ENCODE results near the gene NFAT5.
"Not testable (repeated sequence)": the region's sequence is repeated elsewhere in the genome, so short reads cannot be mapped to it uniquely, and the experiment has no call there.

NFAT5 gene

DNA sequence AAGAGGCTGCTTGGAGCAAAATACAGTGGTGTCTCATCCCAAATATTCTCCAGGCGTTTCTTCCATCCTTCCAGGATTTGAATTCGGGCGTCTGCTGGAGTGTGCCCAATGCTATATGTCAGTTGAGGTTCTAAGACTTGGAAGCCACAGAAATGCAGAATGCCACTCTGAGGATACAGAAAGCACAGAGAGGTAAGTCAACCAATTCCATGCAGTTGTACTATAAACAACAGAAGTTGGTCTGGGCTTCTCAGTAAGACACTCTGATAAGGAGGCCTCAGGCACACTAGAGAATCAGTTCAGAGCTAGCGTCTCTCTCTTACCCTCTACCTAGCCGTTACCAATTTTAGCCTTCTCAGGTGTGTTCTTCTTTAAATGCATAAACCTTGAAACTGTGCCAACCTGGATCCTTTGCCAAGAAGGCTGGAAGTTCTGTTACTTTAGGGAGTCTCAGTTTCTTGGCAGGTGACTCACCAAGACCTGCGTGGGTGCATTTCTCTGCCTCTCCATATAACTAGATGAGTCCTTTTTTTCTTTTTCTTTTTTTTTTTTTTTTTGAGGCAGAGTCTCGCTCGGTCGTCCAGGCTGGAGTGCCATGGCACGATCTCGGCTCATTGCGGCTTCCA is 145.5 kb downstream of the NFAT5 start:
- DNase-seq = no peak

GRCh38 chr16:69712277-69712676 is 146.5 kb downstream of the NFAT5 start:
- DNase-seq = no peak

DNA sequence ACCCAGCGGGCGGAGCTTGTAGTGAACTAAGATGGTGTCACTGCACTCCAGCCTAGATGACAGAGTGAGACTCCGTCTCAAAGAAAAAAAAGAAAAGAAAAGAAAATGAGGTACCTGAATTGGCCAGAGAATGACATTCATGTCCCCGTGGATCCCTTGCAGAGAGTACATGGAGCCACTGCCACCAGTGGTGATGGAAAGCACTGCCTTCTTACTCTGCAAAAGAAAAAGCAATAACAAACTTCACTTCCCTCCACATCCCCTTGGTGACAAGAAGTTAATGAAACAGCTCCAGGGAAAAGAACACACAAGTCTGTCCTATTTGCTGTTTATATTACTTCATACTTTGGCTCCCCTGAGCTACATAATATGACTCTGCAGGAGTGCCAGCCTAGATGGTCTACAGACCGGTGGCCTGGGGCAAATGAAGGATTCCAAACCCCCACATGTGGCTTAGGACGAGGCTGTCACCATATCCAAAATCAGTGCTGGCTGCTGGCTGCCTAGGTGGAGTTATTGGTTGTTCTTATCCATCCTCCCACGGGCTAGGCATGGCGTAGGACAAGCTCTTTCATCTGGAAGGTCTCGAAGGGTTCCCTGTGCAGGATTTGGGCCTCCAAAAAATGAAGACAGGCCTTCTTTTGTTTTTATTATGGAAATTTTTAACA is 147.3 kb downstream of the NFAT5 start:
- no peak for DNase-seq

GRCh38 chr16:69717066-69717465 is 151.3 kb downstream of the NFAT5 start:
- no peak for DNase-seq

GRCh38 chr16:69718111-69718764 is 152.5 kb downstream of the NFAT5 start:
- no peak for DNase-seq

DNA sequence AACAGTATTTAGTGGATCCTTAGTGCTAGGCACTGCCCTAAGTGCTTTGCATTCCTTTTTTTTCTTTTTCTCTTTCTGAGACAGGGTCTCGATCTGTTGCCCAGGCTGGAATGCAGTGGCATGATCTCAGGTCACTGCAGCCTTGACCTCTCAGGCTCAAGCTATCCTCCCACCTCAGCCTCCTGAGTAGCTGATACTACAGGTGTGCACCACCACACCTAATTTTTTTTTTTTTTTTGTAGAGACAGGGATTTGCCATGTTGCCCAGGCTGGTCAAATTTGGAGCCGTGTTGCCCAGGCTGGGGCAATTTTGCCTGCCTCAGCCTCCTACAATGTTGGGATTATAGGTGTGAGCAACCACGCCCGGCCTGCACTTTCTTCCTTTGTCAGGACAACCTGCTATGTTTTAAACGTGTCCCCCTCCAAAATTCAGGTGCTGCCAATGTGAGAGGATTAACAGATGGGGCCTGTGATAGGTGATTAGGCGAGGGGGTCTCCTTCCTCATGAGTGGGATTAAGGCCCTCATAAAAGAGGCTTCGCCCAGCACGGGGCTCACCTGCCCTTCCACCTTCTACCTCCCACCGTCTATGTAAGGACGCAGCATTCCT is 155.2 kb downstream of the NFAT5 start:
- DNase-seq = no peak

- no peak for DNase-seq
Observed at GRCh38 chr16:69721441-69721957, 155.7 kb downstream of the NFAT5 start.

- no peak for DNase-seq
Observed at GRCh38 chr16:69724414-69724873, 158.7 kb downstream of the NFAT5 start.

DNA sequence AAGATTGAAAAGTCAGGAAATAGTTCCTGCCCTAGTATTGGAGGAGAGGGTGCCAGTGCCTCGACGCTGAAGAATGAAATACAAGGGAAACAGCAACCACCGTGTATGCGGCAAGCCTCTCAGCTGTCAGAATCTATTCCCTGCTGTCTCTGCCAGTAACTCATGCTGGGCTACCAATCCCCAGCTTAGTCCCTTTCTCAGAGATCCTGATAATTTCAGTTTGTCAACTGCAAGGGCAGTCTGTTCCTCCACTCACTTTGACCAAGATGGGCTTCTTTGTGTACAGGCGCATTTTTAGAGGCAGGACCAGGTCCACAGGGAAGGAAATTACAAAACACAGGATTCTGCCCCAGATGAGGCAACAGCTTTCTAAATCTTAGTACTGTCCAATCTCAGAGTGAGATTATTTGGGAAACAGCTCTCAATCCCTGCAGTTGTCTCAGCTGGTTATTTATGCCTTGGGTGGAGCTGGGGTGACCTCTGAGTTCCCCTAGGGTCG is 159.3 kb downstream of the NFAT5 start:
- DNase-seq = no peak

DNA sequence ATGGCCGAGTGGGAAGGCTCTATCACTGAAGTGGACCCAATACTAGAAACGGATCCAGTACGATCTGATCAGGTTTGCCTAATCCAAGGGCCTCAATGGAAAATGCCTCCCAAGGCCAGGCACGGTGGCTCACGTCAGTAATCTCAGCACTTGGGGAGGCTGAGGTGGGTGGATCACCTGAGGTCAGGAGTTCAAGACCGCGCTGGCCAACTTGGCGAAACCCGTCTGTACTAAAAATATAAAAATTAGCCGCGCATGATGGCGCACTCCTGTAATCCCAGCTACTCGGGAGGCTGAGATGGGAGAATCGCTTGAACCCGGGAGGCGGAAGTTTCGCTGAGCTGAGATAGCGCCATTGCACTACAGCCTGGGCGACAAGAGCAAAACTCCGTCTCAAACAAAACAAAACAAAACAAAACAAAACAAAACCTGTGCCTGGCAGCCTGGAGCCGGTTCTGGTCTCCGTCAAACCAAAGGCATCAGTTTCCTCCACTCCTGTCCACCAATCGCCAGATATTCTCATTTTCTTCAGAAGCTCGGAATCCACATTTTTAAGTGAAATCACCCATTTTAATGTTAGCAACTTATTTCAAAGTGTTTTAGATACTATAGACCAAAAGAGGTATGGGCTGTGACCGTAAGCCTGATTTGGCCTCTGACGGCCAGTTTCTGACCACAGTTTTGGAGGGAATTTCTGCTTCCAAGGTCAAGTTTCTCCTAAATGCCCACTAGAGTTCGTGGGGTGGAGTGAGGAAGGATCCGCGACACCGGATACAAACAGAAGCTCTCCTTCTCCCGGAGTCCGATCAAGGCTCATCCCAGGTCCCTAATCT is 159.9 kb downstream of the NFAT5 start:
- DNase-seq = no peak

DNA sequence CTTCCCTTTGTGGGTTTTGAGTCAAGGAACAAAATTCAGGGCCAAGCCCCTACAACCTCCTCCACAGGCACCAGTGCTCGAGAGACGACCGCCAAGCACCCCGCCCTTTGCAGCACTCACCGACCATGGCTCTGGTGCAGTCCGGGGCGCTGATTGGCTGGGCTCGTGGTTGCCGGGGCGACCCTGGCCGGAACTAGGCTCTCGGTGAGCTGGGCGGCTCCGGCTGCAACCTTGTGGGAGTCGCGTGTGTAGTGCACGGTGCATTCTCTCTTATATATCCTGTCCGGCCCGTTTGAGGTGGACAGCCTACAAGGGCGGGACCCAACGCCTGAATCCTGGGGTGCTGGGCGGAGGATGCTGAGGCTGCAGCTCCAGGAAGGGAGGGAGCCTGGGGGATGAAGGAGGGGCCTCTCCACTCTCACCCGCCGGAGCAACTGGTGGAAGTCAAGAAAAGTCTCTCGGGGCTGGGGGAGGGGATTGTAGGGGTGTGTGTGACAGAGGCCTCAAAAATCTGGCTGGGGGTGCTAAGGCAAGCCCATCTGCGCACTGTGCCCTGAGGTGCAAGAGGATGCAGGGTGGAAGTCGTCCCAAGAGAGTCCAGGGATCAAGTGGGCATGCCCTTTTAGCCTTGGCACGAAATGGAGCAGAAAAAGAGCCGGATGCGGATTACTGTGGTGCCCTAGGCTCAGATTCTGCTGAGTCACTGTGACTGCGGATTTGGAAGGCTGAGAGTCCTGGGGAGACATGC is 160.7 kb downstream of the NFAT5 start, which contains the start of gene NQO1:
Gene NQO1 (minus strand): TSS at position 248 of the 748 bp plus-strand sequence. CDS start 121 bp downstream, at position 127.
- peak; percentile 81 for DNase-seq

DNA sequence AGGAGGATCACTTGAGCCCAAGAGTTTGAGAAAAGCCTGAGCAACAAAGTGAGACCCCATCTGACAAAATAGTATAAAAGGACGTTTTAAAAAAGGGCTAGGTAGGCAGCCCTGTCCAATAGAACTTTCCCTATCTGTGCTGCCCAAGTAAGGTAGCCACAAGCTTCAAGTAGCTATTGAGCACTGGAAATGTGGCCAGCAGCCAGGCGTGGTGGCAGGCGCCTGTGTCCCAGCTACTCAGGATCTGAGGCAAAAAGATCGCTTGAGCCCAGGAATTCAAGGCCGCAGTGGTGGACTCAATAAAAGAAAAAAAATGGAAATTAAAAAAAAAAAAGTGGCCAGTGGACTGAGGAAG is 162.1 kb downstream of the NFAT5 start:
- no peak for DNase-seq

DNA sequence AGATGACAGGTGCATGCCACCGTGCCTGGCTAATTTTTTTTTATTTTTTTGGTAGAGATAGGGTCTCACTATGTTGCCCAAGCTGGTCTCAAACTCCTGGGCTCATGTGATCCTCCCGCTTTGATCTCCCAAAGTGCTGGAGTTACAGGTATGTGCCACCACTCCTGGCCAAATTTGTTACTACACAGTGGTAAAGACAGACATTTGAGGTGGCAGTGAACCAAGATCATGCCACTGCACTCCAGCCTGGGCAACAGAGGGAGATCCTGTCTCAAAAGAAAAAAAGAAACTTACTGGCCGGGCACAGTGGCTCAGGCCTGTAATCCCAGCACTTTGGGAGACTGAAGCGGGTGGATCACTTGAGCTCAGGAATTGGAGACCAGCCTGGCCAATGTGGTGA is 163.3 kb downstream of the NFAT5 start:
- not testable (repeated sequence) for DNase-seq

- DNase-seq = not testable (repeated sequence)
Observed at GRCh38 chr16:69731280-69731679, 165.5 kb downstream of the NFAT5 start.

DNA sequence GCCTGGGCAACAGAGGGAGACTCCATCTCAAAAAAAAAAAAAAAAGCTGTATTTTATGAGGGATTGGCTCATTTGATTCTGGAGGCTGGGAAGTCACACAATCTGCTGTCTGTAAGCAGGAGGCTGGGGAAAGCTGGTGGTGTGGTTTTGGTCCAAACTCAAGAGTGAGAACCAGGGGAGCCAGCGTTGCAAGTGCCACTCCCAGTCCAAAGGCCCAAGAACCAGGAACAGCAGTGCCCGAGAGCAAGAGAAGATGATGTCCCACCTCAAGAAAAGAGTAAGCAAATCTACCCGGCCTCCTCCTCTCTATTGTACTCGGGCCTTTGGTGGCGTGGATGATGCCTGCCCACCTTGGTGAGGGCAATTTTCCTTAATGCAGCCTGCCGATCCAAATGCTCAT is 166.3 kb downstream of the NFAT5 start:
- no peak for DNase-seq

GRCh38 chr16:69741519-69741918 is 175.8 kb downstream of the NFAT5 start:
- no peak for DNase-seq

- DNase-seq = no peak
Observed at GRCh38 chr16:69741951-69742904, 176.5 kb downstream of the NFAT5 start.

DNA sequence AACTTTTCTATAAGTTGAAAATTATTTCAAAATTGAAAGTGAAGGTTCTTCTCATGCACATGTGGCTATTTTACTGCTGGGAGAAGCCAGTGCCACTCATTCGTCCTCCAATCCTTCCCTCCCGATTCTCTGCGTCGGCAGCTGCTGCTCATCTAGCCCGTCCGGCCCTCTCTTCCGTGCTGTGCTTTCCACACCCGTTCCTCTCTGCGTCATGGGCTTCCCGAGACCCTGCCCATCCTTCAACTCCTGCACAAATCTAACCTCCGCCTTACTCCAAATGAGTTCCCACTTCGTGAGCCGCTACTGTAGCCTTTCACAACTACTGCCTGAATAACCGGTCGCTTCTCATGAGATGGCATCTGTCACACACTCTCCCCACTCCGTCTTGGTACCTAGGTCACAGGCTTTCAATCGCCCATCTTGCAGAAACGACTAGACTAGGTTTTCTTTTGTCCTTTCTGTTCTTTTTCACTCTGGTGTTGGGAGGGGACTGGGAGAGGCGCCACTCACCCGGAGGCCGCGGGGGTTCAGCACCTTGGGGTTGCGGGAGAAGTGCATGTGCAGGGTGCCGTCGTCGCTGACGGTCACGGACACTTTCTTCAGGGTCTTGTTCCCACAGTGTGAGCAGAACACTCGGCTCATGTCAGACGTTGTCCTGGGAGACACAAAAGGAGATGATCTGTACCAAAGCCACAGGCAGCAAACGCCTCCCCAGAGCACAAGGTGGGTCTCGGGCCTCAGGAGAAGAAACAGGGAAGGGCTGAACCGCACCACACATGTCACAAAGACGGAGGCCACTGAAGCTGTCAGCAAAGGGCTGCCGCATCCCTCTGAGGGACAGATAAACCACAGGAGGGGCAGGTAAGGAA is 178.8 kb downstream of the NFAT5 start:
- DNase-seq = no peak

GRCh38 chr16:69745232-69745612 is 179.5 kb downstream of the NFAT5 start:
- DNase-seq = no peak
